HCT116 (cell line): Measurements from ENCODE around the gene FOXP1. TPM values are rescaled to one million over a fixed set of nuclear protein-coding genes. Genes with fewer than 3 reads are reported as not detected.

Experiments used
- ATAC-seq: fragments of 200-7000 bp; cut with Tn5 transposase; 2 replicates; pipeline ENCODE4 v1.9.1; 2020; ENCODE audit warnings: mild to moderate bottlenecking, moderate library complexity
- BruUV-seq: library from RNA; stranded (reverse); fragments of 400-500 nt; replicated peaks from 2 replicates; lab custom pipeline; 2021; lab: Mats Ljungman, UMichigan
- CTCF ChIA-PET: fragments of 300-600 bp; sonication (Branson Sonifier 250); formaldehyde crosslinking; loops from one replicate; lab custom pipeline; 2021; ENCODE audit warnings: antibody characterized with exemption; lab: Charles Lee
- POLR2A ChIA-PET: fragments of 300-600, 350-600 bp; sonication (Branson Sonifier 250); formaldehyde crosslinking; loops from one replicate; lab custom pipeline; 2021; ENCODE audit warnings: antibody characterized with exemption; lab: Charles Lee
- RAD21 ChIA-PET, 2 experiments: fragments of 300-600 bp; sonication (Branson Sonifier 250); formaldehyde crosslinking; loops; one replicate each; lab custom pipeline; 2023; ENCODE audit warnings: low total read pairs in 2 of 2; ENCODE audit not compliant: uncharacterized antibody in 2 of 2, unreplicated experiment in 2 of 2, low non-redundant PET in 1 of 2; lab: Charles Lee
- DNase-seq: peaks from one replicate; pipeline ENCODE4 v3.0.0-alpha.2; 2010; ENCODE audit warnings: low read depth, low spot score
- H2AFZ ChIP-seq: fragments of 200-600 bp; shearing (Covaris generic), sonication (generic); 2 replicates; pipeline ENCODE4 v1.6.1; 2017; ENCODE audit warnings: low read depth, mixed run types, mixed read lengths, antibody characterized with exemption, low read length; ENCODE audit not compliant: poor library complexity, severe bottlenecking
- H3K27ac ChIP-seq: 2 replicates; pipeline ENCODE4 v1.5.1; 2012; ENCODE audit warnings: low read depth, low read length
- H3K27me3 ChIP-seq: fragments of 200-600 bp; sonication (generic); 2 replicates; pipeline ENCODE4 v1.6.1; 2016; ENCODE audit warnings: mixed run types, low read length, mixed read lengths; ENCODE audit not compliant: insufficient read depth
- H3K36me3 ChIP-seq, 2 experiments: fragments of 200-500 bp in 1 of 2; fragments of 200-600 bp in 1 of 2; sonication (Bioruptor generic) in 1 of 2; sonication (generic) in 1 of 2; 2 replicates each; pipeline versions ENCODE4 v1.5.1 to v1.6.1; 2014 to 2016; ENCODE audit warnings: low read length in 2 of 2, inconsistent platforms in 1 of 2, mixed read lengths in 1 of 2, mixed run types in 1 of 2; ENCODE audit not compliant: insufficient read depth in 2 of 2, control insufficient read depth in 1 of 2
- H3K4me1 ChIP-seq, 2 experiments: fragments of 200-600 bp in 1 of 2; sonication (generic) in 1 of 2; 2 replicates each; pipeline versions ENCODE4 v1.5.1 to v1.6.1; 2012 to 2017; ENCODE audit warnings: low read length in 2 of 2, inconsistent platforms in 1 of 2, mild to moderate bottlenecking in 1 of 2, mixed read lengths in 1 of 2, mixed run types in 1 of 2, moderate library complexity in 1 of 2; ENCODE audit not compliant: insufficient read depth in 2 of 2, control insufficient read depth in 1 of 2
- H3K4me2 ChIP-seq: fragments of 200-600 bp; sonication (generic); 2 replicates; pipeline ENCODE4 v1.6.1; 2017; ENCODE audit warnings: mixed run types, low read length, mixed read lengths
- H3K4me3 ChIP-seq, 2 experiments: fragments of 200-600 bp in 1 of 2; sonication (generic) in 1 of 2; replicated peaks in 1 of 2; 2 replicates each; pipeline ENCODE4 v1.5.1; 2011 to 2016; ENCODE audit warnings: low read length in 2 of 2, control low read depth in 1 of 2, low read depth in 1 of 2, mild to moderate bottlenecking in 1 of 2, mixed read lengths in 1 of 2, mixed run types in 1 of 2
- H3K79me2 ChIP-seq: fragments of 200-600 bp; sonication (generic); 2 replicates; pipeline ENCODE4 v1.6.1; 2017; ENCODE audit warnings: mild to moderate bottlenecking, mixed run types, low read length, moderate library complexity, mixed read lengths; ENCODE audit not compliant: insufficient read depth
- H3K9ac ChIP-seq: fragments of 200-600 bp; sonication (generic); 2 replicates; pipeline ENCODE4 v1.6.1; 2016; ENCODE audit warnings: low read length, mixed read lengths
- H3K9me2 ChIP-seq: fragments of 200-600 bp; sonication (generic), shearing (Covaris generic); 2 replicates; pipeline ENCODE4 v1.6.1; 2017; ENCODE audit warnings: mixed run types, mild to moderate bottlenecking, moderate library complexity; ENCODE audit not compliant: insufficient read depth
- H3K9me3 ChIP-seq, 2 experiments: fragments of 200-500 bp in 1 of 2; fragments of 200-600 bp in 1 of 2; sonication (Bioruptor generic) in 1 of 2; sonication (generic) in 1 of 2; 2 replicates each; pipeline ENCODE4 v1.6.1; 2014 to 2017; ENCODE audit warnings: low read length in 2 of 2, mixed read lengths in 2 of 2, inconsistent platforms in 1 of 2, low read depth in 1 of 2, mild to moderate bottlenecking in 1 of 2, mixed run types in 1 of 2, moderate library complexity in 1 of 2; ENCODE audit not compliant: control insufficient read depth in 1 of 2, insufficient read depth in 1 of 2
- H4K20me1 ChIP-seq: fragments of 200-600 bp; sonication (generic), shearing (Covaris generic); 2 replicates; pipeline ENCODE4 v1.6.1; 2017; ENCODE audit warnings: mixed run types, mild to moderate bottlenecking, moderate library complexity; ENCODE audit not compliant: insufficient read depth
- CEBPB ChIP-seq: IDR thresholded peaks from 2 replicates; pipeline ENCODE4 v1.6.1; 2012; ENCODE audit warnings: low read depth
- EZH2 ChIP-seq: fragments of 200-600 bp; sonication (generic); IDR thresholded peaks from 2 replicates; pipeline ENCODE4 v1.6.1; 2017; ENCODE audit warnings: antibody characterized with exemption, mixed run types
- EZH2phosphoT487 ChIP-seq: fragments of 200-600 bp; IDR thresholded peaks from 2 replicates; pipeline ENCODE4 v1.6.1; 2018; ENCODE audit warnings: antibody characterized with exemption, borderline replicate concordance
- JUND ChIP-seq: IDR thresholded peaks from 2 replicates; pipeline ENCODE4 v1.6.1; 2012
- YY1 ChIP-seq: IDR thresholded peaks from 2 replicates; pipeline ENCODE4 v1.6.1; 2011; ENCODE audit warnings: low read length, low read depth, moderate library complexity, mild to moderate bottlenecking; ENCODE audit not compliant: insufficient replicate concordance; ENCODE audit errors: extremely low read depth
- ZBTB33 ChIP-seq: IDR thresholded peaks from 2 replicates; pipeline ENCODE4 v1.6.1; 2011; ENCODE audit warnings: mild to moderate bottlenecking, low read length, moderate library complexity; ENCODE audit not compliant: insufficient replicate concordance; ENCODE audit errors: extremely low read depth
- intact Hi-C: fragments of 100-400 bp; cut with micrococcal nuclease; formaldehyde crosslinking; loops from 2 replicates; pipeline ENCODE4 v1.10.0; 2022
- total RNA-seq: library from RNA; stranded (reverse); gene quantifications from one replicate; pipeline ENCODE4 v1.2.1, GENCODE V29; 2021; ENCODE audit not compliant: unreplicated experiment

Gene FOXP1
- total RNA-seq, 1 experiment from 2014 or later = 11.4 TPM

- H3K4me2 ChIP-seq = no peak overlapping the region
Observed at GRCh38 chr3:70981231-70981880, 602.2 kb downstream of the FOXP1 start.

More at GRCh38 chr3:70981231-70981880, 602.2 kb downstream of the FOXP1 start:
- H3K4me3 ChIP-seq = no peak overlapping the region
- no peaks in the 10 kb centered on the region for H3K36me3 ChIP-seq
- peaks cover 20 to 33% of the 10 kb centered on the region in 2 experiments for H3K4me1 ChIP-seq
- POLR2A ChIA-PET = no interaction called here
- H3K79me2 ChIP-seq = no peaks in the 10 kb centered on the region
- TF ChIP-seq ZBTB33 (no peak), CEBPB (no peak), YY1 (no peak), JUND (no peak), EZH2 (no peak), EZH2phosphoT487 (no peak)
- TF ChIP-seq, all 23 proteins: peak for 0
- H3K9ac ChIP-seq = no peak overlapping the region
- H4K20me1 ChIP-seq = no peaks in the 10 kb centered on the region
- no peak overlapping the region for H3K27ac ChIP-seq
- intact Hi-C loops = no loop called here
- ATAC-seq (no peak), DNase-seq (no peak)
- no peak overlapping the region for H2AFZ ChIP-seq
- RAD21 ChIA-PET = no interaction called here
- no peaks in the 10 kb centered on the region for H3K9me3 ChIP-seq
- no peaks in the 10 kb centered on the region for H3K27me3 ChIP-seq
- CTCF ChIA-PET = interaction anchor here (0.7 kb wide), 1 partner anchor 34 kb away, joined by 3 read pairs; no protein-coding TSS in a partner anchor
- BruUV-seq = no TSS peak
- H3K9me2 ChIP-seq = no peaks in the 10 kb centered on the region
